Measurements from ENCODE around the gene F2RL1.

DNA sequence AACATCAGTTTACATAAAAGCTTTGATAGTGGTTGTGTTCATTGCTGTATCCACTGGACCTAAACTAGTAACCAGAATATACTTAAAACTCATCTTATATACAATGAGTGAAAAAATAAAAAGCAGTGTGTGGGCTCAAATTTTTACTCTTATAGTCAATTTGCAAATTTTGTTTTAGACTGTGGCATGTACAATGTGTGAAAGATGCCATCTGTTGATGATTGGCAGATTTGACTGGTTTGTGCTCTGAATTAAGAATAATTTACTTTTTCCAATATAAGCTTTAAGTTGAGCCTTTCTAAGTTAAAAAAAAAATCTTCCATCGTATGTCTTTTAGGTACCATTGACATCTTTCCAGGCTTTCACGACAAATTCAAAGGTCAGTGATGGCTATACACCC, 42.4 kb upstream of the F2RL1 start:
- TF ChIP-seq, protein P1, sequence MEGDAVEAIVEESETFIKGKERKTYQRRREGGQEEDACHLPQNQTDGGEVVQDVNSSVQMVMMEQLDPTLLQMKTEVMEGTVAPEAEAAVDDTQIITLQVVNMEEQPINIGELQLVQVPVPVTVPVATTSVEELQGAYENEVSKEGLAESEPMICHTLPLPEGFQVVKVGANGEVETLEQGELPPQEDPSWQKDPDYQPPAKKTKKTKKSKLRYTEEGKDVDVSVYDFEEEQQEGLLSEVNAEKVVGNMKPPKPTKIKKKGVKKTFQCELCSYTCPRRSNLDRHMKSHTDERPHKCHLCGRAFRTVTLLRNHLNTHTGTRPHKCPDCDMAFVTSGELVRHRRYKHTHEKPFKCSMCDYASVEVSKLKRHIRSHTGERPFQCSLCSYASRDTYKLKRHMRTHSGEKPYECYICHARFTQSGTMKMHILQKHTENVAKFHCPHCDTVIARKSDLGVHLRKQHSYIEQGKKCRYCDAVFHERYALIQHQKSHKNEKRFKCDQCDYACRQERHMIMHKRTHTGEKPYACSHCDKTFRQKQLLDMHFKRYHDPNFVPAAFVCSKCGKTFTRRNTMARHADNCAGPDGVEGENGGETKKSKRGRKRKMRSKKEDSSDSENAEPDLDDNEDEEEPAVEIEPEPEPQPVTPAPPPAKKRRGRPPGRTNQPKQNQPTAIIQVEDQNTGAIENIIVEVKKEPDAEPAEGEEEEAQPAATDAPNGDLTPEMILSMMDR (IDR thresholded peaks at IDR 0.05; ENCODE audit: low read length) = no peak
- TF ChIP-seq EZH2 (optimal IDR thresholded peaks at IDR 0.05; ENCODE audit: low read depth, low read length) (no peak), EZH2phosphoT487 (IDR thresholded peaks at IDR 0.05; ENCODE audit: low read length) (no peak)
